H9 (cell line): ENCODE data around the gene ALKBH2. TPM values are rescaled to one million over a fixed set of nuclear protein-coding genes. Genes with fewer than 3 reads are reported as not detected.
A peak's percentile ranks its signal among the peaks of the same experiment; 100 is the strongest.

Experiments used
- DNase-seq: peaks from one replicate; pipeline ENCODE4 v3.0.0-alpha.2; 2017
- H2AFZ ChIP-seq: one replicate; pipeline ENCODE4 v1.6.1; 2013; ENCODE audit warnings: mild to moderate bottlenecking, low read length, control low read depth, moderate library complexity
- H2AK5ac ChIP-seq: 2 replicates; pipeline ENCODE4 v1.6.1; 2013; ENCODE audit warnings: low read length, control low read depth, mixed read lengths; ENCODE audit not compliant: insufficient read length
- H2BK120ac ChIP-seq: one replicate; pipeline ENCODE4 v1.6.1; 2013; ENCODE audit warnings: low read depth, mild to moderate bottlenecking, low read length, control low read depth, inconsistent platforms; ENCODE audit not compliant: poor library complexity, severe bottlenecking
- H2BK12ac ChIP-seq: 2 replicates; pipeline ENCODE4 v1.6.1; 2013; ENCODE audit warnings: low read length, control low read depth, mixed read lengths, low read depth; ENCODE audit not compliant: insufficient read length
- H2BK15ac ChIP-seq: 2 replicates; pipeline ENCODE4 v1.6.1; 2013; ENCODE audit warnings: low read depth, low read length, control low read depth
- H2BK20ac ChIP-seq: one replicate; pipeline ENCODE4 v1.6.1; 2013; ENCODE audit warnings: low read depth, mild to moderate bottlenecking, low read length, control low read depth, inconsistent platforms; ENCODE audit not compliant: poor library complexity, severe bottlenecking
- H2BK5ac ChIP-seq: 2 replicates; pipeline ENCODE4 v1.6.1; 2013; ENCODE audit warnings: low read length, control low read depth, mixed read lengths; ENCODE audit not compliant: insufficient read length
- H3K14ac ChIP-seq: 2 replicates; pipeline ENCODE4 v1.6.1; 2013; ENCODE audit warnings: low read length, control low read depth; ENCODE audit not compliant: insufficient read depth
- H3K18ac ChIP-seq: 2 replicates; pipeline ENCODE4 v1.6.1; 2013; ENCODE audit warnings: low read depth, mild to moderate bottlenecking, mixed read lengths, low read length, control low read depth; ENCODE audit not compliant: insufficient read length
- H3K23ac ChIP-seq: 2 replicates; pipeline ENCODE4 v1.6.1; 2013; ENCODE audit warnings: low read length, control low read depth, mixed read lengths, low read depth; ENCODE audit not compliant: insufficient read length
- H3K23me2 ChIP-seq: 2 replicates; pipeline ENCODE4 v1.6.1; 2013; ENCODE audit warnings: low read depth, mild to moderate bottlenecking, mixed read lengths, low read length, control low read depth; ENCODE audit not compliant: insufficient read length, poor library complexity, severe bottlenecking
- H3K27ac ChIP-seq: 2 replicates; pipeline ENCODE4 v1.5.1; 2013; ENCODE audit warnings: low read length, control low read depth, mixed read lengths, low read depth; ENCODE audit not compliant: insufficient read length
- H3K27me3 ChIP-seq: 2 replicates; pipeline ENCODE4 v1.6.1; 2013; ENCODE audit warnings: low read length, control low read depth, inconsistent platforms; ENCODE audit not compliant: insufficient read depth
- H3K4ac ChIP-seq: 2 replicates; pipeline ENCODE4 v1.6.1; 2013; ENCODE audit warnings: low read depth, mild to moderate bottlenecking, control low read depth, inconsistent platforms, low read length, moderate library complexity
- H3K4me1 ChIP-seq: 2 replicates; pipeline ENCODE4 v1.6.1; 2013; ENCODE audit warnings: low read length, control low read depth, inconsistent platforms; ENCODE audit not compliant: insufficient read depth
- H3K4me2 ChIP-seq: 2 replicates; pipeline ENCODE4 v1.6.1; 2013; ENCODE audit warnings: low read length, control low read depth, mixed read lengths; ENCODE audit not compliant: insufficient read length, insufficient read depth
- H3K56ac ChIP-seq: 2 replicates; pipeline ENCODE4 v1.6.1; 2013; ENCODE audit warnings: low read depth, mild to moderate bottlenecking, mixed read lengths, low read length, control low read depth; ENCODE audit not compliant: insufficient read length
- H3K79me1 ChIP-seq: 2 replicates; pipeline ENCODE4 v1.6.1; 2013; ENCODE audit warnings: low read depth, mild to moderate bottlenecking, moderate library complexity, low read length, control low read depth, inconsistent platforms; ENCODE audit not compliant: insufficient read depth, poor library complexity, severe bottlenecking
- H3K79me2 ChIP-seq: 2 replicates; pipeline ENCODE4 v1.6.1; 2013; ENCODE audit warnings: low read length, control low read depth, inconsistent platforms; ENCODE audit not compliant: insufficient read depth
- H3K9ac ChIP-seq: 2 replicates; pipeline ENCODE4 v1.6.1; 2013; ENCODE audit warnings: low read length, control low read depth, mixed read lengths; ENCODE audit not compliant: insufficient read length; ENCODE audit errors: extremely low read depth
- H3K9me3 ChIP-seq: one replicate; pipeline ENCODE4 v1.6.1; 2013; ENCODE audit warnings: low read depth, low read length, inconsistent platforms; ENCODE audit not compliant: control insufficient read depth
- H3T11ph ChIP-seq: one replicate; pipeline ENCODE4 v1.6.1; 2013; ENCODE audit warnings: mild to moderate bottlenecking, low read length, control low read depth, inconsistent platforms
- H4K20me1 ChIP-seq: one replicate; pipeline ENCODE4 v1.6.1; 2013; ENCODE audit not compliant: control insufficient read depth, insufficient read length, insufficient read depth
- H4K5ac ChIP-seq: 2 replicates; pipeline ENCODE4 v1.6.1; 2013; ENCODE audit warnings: low read depth, mild to moderate bottlenecking, mixed read lengths, low read length, control low read depth; ENCODE audit not compliant: insufficient read length
- H4K8ac ChIP-seq: replicated peaks from 2 replicates; pipeline ENCODE4 v1.6.1; 2013; ENCODE audit warnings: low read length, control low read depth, mixed read lengths, low read depth; ENCODE audit not compliant: insufficient read length
- H4K91ac ChIP-seq: 2 replicates; pipeline ENCODE4 v1.6.1; 2013; ENCODE audit warnings: low read depth, mild to moderate bottlenecking, moderate library complexity, mixed read lengths, low read length, control low read depth; ENCODE audit not compliant: insufficient read length
- H3K27ac Mint-ChIP-seq, 3 experiments: 2 replicates in 2 of 3; 3 replicates in 1 of 3; pipeline ENCODE4 v1.8.0; 2020 to 2021; ENCODE audit warnings: mixed read lengths in 3 of 3, mild to moderate bottlenecking in 1 of 3, moderate library complexity in 1 of 3
- H3K27me3 Mint-ChIP-seq: 2 replicates; pipeline ENCODE4 v1.8.0; 2021; ENCODE audit warnings: low read depth, mild to moderate bottlenecking, moderate library complexity, mixed read lengths
- H3K36me3 Mint-ChIP-seq, 3 experiments: 2 replicates in 2 of 3; 3 replicates in 1 of 3; pipeline ENCODE4 v1.8.0; 2020 to 2021; ENCODE audit warnings: low read depth in 3 of 3, mixed read lengths in 3 of 3; ENCODE audit not compliant: insufficient read depth in 1 of 3
- H3K4me1 Mint-ChIP-seq, 2 experiments: 2 replicates each; pipeline ENCODE4 v1.8.0; 2020; ENCODE audit warnings: mixed read lengths in 2 of 2
- H3K4me3 Mint-ChIP-seq, 2 experiments: 2 replicates in 1 of 2; 3 replicates in 1 of 2; pipeline ENCODE4 v1.8.0; 2020 to 2021; ENCODE audit warnings: mild to moderate bottlenecking in 2 of 2, mixed read lengths in 2 of 2, moderate library complexity in 1 of 2
- H3K9me3 Mint-ChIP-seq, 2 experiments: 2 replicates in 1 of 2; 3 replicates in 1 of 2; pipeline ENCODE4 v1.8.0; 2020; ENCODE audit warnings: mild to moderate bottlenecking in 2 of 2, mixed read lengths in 2 of 2, moderate library complexity in 1 of 2
- WGBS: extraction: QIAGEN DNeasy Blood & Tissue Kit; methylation state at CpG from one replicate; pipeline ENCODE4 v1.1.7; 2013; ENCODE audit warnings: missing lambda C conversion rate, low lambda C conversion rate, mixed read lengths; ENCODE audit not compliant: insufficient read length; ENCODE audit errors: extremely low coverage; 5-methylcytosine and 5-hydroxymethylcytosine counted together
- total RNA-seq: library from RNA; stranded (reverse); gene quantifications from 2 replicates; pipeline ENCODE4 v1.2.1, GENCODE V29; 2021
- TF ChIP-seq, protein P1 (sequence below): fragments of 200-600 bp; sonication (generic); conservative IDR thresholded peaks from 3 replicates; pipeline ENCODE4 v1.8.0; 2021; ENCODE audit warnings: antibody characterized with exemption, mild to moderate bottlenecking

Gene ALKBH2
- total RNA-seq, 1 experiment from 2014 or later: 24.4 TPM

DNA sequence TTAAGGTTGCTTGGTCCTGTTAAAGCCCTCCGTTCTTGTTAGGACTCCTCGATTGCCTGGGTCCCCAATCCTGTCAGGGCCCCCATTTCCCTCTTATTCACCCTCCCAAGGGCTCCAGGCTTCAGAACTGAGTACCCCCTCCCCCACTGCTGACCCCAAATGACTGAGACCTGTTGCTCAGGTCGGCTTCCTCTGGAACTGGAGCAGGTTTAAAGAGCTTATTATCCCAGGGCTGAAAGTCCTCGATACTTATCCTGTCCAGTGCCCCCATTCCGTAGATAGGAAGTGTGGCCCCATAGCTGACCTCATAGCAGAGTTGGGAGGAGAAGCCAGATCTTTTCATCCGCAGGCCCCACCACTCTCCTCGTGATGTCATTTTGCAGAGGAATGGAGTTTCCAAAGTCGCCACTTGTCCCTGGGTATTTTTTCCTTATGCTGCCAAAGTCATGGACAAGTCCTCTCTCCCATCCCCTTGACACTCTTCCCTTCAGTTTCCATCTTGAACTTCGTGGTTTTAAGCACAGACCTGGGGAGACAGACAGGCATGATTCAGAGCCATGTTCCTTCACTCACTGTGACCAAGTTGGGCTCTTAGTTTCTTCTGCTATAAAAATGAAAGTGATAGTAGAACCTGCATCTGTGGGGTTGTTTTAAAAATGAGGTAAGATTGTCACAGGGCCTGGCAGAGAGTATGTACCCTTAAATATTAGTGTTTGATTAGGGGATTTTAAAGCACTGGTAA lies 39.7 kb downstream of the ALKBH2 start:
- Mint-ChIP-seq H3K4me1 (peaks cover 12 to 15% of the 10 kb centered on the region in 2 experiments), H3K4me3 (peak overlapping the region; percentile 86 to 96), H3K27ac (peak overlapping the region in 2 of 3 experiments; percentile 47 to 62; a peak in 3 of 7 replicates), H3K27me3 (no peaks in the 10 kb centered on the region; the same call in 1 of the 2 replicates), H3K36me3 (0 out of 7 replicates have a peak, but pooled peaks cover 0 to under 1% (median 0%) of the 10 kb centered on the region in 3 experiments), H3K9me3 (no peaks in the 10 kb centered on the region; a peak in 1 of 5 replicates)
- H3K23me2 ChIP-seq: peaks cover 7% of the 10 kb centered on the region
- H3K23ac ChIP-seq: no peak overlapping the region
- no peak overlapping the region for H2BK120ac ChIP-seq
- H2BK15ac ChIP-seq: no peak overlapping the region
- H3K79me2 ChIP-seq: no peaks in the 10 kb centered on the region
- H3K4me2 ChIP-seq: peak overlapping the region; percentile 85
- no peak overlapping the region for H4K8ac ChIP-seq
- no peak overlapping the region for H2AK5ac ChIP-seq
- H2BK5ac ChIP-seq: no peak overlapping the region
- no peak overlapping the region for H2BK20ac ChIP-seq
- no peaks in the 10 kb centered on the region for H4K20me1 ChIP-seq
- H3K14ac ChIP-seq: no peak overlapping the region
- no peaks in the 10 kb centered on the region; the same call in 1 of the 2 replicates for H3K4me1 ChIP-seq
- no peak overlapping the region for H3K27ac ChIP-seq
- no peak overlapping the region for H3K4ac ChIP-seq
- no peak for DNase-seq
- H3K9ac ChIP-seq: peak overlapping the region; percentile 11
- H3K18ac ChIP-seq: no peak overlapping the region
- H3K27me3 ChIP-seq: no peaks in the 10 kb centered on the region
- WGBS: no CpG with 5 or more reads among the region's 9 CpGs
- no peak overlapping the region for H2AFZ ChIP-seq
- TF ChIP-seq, protein P1, sequence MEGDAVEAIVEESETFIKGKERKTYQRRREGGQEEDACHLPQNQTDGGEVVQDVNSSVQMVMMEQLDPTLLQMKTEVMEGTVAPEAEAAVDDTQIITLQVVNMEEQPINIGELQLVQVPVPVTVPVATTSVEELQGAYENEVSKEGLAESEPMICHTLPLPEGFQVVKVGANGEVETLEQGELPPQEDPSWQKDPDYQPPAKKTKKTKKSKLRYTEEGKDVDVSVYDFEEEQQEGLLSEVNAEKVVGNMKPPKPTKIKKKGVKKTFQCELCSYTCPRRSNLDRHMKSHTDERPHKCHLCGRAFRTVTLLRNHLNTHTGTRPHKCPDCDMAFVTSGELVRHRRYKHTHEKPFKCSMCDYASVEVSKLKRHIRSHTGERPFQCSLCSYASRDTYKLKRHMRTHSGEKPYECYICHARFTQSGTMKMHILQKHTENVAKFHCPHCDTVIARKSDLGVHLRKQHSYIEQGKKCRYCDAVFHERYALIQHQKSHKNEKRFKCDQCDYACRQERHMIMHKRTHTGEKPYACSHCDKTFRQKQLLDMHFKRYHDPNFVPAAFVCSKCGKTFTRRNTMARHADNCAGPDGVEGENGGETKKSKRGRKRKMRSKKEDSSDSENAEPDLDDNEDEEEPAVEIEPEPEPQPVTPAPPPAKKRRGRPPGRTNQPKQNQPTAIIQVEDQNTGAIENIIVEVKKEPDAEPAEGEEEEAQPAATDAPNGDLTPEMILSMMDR: no peak
- H4K91ac ChIP-seq: no peak overlapping the region
- no peak overlapping the region for H2BK12ac ChIP-seq
- no peak overlapping the region for H3T11ph ChIP-seq
- no peaks in the 10 kb centered on the region for H3K9me3 ChIP-seq
- H3K56ac ChIP-seq: no peak overlapping the region
- no peaks in the 10 kb centered on the region for H3K79me1 ChIP-seq
- no peak overlapping the region for H4K5ac ChIP-seq
